WTC11 (cell line): ENCODE measurements around the gene NPAS2.

Experiments
- CREB1 ChIP-seq: sonication (generic); formaldehyde crosslinking; IDR thresholded peaks from 2 replicates; pipeline ENCODE4 v1.8.0; 2023; ENCODE audit warnings: mild to moderate bottlenecking, missing genetic modification reagents
- NFE2L1 ChIP-seq: sonication (generic); formaldehyde crosslinking; IDR thresholded peaks from 2 replicates; pipeline ENCODE4 v1.8.1; 2023; ENCODE audit warnings: missing genetic modification reagents
- TF ChIP-seq, protein P1 (sequence below): fragments of 200-600 bp; IDR thresholded peaks from 2 replicates; pipeline ENCODE4 v1.8.0; 2022; ENCODE audit warnings: antibody characterized with exemption
- TF ChIP-seq, protein P2 (sequence below): sonication (generic); formaldehyde crosslinking; IDR thresholded peaks from 2 replicates; pipeline ENCODE4 v1.8.0; 2023; ENCODE audit warnings: missing genetic modification reagents, mild to moderate bottlenecking, borderline replicate concordance

DNA sequence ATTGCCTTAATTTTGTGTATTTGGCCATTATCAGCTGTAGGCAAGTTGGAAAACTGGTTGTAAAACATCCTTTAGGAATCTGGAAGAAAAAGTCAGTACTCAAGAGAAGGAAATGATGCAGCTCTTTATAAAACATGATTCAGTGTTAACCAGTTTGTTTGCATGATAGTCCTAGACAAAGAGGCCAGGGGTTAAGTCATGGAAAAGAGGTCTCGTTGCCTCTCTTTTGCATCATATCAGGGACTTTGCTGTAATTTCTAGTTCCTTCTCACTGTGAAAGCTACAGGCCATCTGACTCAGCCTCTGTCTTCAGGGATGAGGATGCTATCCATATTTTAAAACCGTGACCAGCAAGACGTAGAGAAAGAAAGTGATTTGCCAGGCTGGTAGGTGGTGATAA lies 38.0 kb downstream of the NPAS2 start:
- TF ChIP-seq, protein P1, sequence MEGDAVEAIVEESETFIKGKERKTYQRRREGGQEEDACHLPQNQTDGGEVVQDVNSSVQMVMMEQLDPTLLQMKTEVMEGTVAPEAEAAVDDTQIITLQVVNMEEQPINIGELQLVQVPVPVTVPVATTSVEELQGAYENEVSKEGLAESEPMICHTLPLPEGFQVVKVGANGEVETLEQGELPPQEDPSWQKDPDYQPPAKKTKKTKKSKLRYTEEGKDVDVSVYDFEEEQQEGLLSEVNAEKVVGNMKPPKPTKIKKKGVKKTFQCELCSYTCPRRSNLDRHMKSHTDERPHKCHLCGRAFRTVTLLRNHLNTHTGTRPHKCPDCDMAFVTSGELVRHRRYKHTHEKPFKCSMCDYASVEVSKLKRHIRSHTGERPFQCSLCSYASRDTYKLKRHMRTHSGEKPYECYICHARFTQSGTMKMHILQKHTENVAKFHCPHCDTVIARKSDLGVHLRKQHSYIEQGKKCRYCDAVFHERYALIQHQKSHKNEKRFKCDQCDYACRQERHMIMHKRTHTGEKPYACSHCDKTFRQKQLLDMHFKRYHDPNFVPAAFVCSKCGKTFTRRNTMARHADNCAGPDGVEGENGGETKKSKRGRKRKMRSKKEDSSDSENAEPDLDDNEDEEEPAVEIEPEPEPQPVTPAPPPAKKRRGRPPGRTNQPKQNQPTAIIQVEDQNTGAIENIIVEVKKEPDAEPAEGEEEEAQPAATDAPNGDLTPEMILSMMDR = no peak
- no peak for TF ChIP-seq CREB1 (CRISPR knock-in tag)
- TF ChIP-seq NFE2L1 = no peak
- TF ChIP-seq, protein P2, sequence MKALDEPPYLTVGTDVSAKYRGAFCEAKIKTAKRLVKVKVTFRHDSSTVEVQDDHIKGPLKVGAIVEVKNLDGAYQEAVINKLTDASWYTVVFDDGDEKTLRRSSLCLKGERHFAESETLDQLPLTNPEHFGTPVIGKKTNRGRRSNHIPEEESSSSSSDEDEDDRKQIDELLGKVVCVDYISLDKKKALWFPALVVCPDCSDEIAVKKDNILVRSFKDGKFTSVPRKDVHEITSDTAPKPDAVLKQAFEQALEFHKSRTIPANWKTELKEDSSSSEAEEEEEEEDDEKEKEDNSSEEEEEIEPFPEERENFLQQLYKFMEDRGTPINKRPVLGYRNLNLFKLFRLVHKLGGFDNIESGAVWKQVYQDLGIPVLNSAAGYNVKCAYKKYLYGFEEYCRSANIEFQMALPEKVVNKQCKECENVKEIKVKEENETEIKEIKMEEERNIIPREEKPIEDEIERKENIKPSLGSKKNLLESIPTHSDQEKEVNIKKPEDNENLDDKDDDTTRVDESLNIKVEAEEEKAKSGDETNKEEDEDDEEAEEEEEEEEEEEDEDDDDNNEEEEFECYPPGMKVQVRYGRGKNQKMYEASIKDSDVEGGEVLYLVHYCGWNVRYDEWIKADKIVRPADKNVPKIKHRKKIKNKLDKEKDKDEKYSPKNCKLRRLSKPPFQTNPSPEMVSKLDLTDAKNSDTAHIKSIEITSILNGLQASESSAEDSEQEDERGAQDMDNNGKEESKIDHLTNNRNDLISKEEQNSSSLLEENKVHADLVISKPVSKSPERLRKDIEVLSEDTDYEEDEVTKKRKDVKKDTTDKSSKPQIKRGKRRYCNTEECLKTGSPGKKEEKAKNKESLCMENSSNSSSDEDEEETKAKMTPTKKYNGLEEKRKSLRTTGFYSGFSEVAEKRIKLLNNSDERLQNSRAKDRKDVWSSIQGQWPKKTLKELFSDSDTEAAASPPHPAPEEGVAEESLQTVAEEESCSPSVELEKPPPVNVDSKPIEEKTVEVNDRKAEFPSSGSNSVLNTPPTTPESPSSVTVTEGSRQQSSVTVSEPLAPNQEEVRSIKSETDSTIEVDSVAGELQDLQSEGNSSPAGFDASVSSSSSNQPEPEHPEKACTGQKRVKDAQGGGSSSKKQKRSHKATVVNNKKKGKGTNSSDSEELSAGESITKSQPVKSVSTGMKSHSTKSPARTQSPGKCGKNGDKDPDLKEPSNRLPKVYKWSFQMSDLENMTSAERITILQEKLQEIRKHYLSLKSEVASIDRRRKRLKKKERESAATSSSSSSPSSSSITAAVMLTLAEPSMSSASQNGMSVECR (CRISPR knock-in tag) = no peak
